Medulla oblongata (tissue), 1 donor: Measurements from ENCODE around the gene KCNA5.

Experiments used
- DNase-seq: peaks from one replicate; pipeline ENCODE4 v3.0.0-alpha.2; 2015; ENCODE audit errors: extremely low spot score

Gene KCNA5

DNA sequence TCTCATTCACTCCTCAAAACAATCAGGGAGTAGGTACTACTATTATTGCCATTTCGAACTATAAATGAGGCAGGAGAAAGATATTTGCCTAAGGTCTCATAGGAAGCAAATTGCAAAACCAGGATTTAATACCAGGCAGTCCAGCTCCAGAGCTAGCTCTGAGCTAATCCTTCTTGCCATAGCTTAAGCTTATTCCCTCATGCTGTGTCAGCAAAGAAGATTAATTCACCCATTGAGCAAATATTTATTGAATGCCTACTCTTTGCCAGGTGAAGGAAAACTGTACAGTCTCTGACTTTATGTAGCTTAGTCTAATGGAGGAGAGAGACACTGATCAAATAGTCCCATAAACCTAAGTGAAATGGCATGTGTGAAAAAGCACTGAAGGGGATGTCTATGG, 19.5 kb downstream of the KCNA5 start:
- no peak for DNase-seq

GRCh38 chr12:5064913-5065490, 21.3 kb downstream of the KCNA5 start:
- DNase-seq = no peak

- DNase-seq = no peak
Observed at GRCh38 chr12:5066251-5066650, 22.6 kb downstream of the KCNA5 start.

DNA sequence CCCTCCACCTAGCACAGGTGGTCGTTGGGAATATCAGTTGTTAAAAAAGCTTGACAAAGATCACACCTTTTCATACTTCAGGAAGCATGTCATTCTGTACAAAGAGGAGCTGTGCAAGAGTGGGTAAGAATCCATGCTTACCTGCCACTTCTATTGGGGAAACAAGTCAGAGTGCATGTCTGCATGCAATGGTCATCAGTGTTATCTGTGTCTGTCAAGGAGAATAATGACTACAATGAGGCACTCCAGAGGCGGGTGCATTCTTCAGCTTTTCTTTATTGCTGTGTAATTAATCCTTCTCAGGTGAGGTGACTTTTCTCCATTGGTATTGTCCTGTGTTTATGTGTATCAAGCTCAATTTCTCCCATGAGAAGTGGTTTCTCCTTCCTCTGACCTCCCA, 24.4 kb downstream of the KCNA5 start:
- DNase-seq = no peak

DNA sequence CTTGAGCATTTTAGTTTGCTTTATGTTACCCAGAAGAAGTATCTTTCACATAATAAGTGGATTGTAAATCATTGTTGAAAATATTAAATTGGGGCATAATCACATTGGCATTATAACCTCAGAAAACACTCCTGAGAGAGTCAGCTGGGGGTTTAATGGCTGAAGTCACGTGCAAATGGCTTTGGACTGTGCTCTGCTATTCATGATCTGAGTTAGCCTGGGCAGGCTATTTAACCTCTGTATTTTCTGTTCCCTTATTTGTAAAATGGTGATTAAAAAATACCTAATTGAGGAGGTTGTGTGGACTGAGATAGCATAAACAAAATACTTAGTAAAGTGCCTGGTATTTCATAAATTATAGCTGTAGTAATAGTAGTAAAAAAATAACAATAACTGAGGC, 24.9 kb downstream of the KCNA5 start:
- no peak for DNase-seq

- DNase-seq = no peak
Observed at GRCh38 chr12:5070090-5070489, 26.4 kb downstream of the KCNA5 start.

DNA sequence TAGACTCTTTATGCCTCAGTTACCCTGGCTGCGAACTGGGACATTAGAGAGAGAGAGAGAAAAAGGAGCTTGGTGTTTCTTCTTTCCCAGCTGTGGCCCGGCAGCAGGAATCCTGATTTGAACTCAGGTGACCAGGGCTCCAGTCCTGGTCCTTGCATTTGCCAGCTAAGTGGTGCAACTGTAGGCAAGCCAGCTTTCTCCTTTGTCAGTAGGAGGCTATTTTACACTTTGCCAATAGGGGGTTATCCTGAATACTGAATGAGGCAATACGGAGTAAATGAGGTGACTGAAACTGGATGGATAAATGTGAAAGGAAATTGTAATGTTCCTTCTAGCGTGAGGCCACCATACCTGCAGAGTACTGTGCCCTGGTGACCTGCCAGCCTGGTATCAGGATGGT, 27.8 kb downstream of the KCNA5 start:
- DNase-seq = no peak

- no peak for DNase-seq
Observed at GRCh38 chr12:5072311-5072710, 28.6 kb downstream of the KCNA5 start.

DNA sequence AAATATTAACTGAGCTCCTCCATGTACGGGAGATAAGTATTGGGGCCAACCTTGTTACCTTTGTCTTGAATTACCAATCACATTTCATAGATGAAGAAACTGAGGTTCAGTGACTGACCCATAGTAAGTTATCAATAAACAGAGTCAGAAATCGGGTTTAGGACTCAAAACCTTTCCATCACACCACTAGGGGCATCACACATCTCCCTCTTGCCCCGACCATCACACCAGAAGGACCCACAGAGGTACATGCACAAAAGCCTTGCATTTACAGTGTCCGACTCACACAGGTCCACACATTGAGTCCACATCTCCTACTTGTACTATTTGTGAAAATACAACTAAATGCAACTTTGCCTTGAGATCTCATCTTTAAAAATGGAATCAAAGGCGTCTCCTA, 29.4 kb downstream of the KCNA5 start:
- DNase-seq = no peak

- no peak for DNase-seq
Observed at GRCh38 chr12:5073853-5074252, 30.2 kb downstream of the KCNA5 start.

GRCh38 chr12:5076761-5077160, 33.1 kb downstream of the KCNA5 start:
- no peak for DNase-seq

- no peak for DNase-seq
Observed at GRCh38 chr12:5078423-5078822, 34.7 kb downstream of the KCNA5 start.

- DNase-seq = no peak
Observed at GRCh38 chr12:5081016-5081415, 37.3 kb downstream of the KCNA5 start.

- DNase-seq = peak; percentile 87
Observed at GRCh38 chr12:5083955-5084849, 40.5 kb downstream of the KCNA5 start.

DNA sequence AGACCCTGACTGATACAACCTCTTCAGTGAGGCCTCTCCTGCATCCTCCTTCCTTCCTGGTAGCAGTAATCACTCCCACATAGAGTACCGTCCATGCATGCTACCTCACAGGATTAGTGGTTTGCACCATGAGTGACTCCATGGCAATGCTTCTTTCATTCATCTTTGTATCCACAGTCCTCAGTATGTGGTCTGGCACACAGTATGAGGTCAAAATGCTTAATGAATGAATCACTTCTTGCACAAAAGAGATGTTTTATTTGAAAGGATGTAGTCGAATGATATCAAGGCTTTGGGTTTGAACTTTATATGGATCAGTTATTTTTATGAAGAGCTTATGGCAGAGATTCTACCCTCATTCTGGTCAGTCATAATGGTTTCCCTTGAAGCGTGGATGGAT, 42.2 kb downstream of the KCNA5 start:
- no peak for DNase-seq

DNA sequence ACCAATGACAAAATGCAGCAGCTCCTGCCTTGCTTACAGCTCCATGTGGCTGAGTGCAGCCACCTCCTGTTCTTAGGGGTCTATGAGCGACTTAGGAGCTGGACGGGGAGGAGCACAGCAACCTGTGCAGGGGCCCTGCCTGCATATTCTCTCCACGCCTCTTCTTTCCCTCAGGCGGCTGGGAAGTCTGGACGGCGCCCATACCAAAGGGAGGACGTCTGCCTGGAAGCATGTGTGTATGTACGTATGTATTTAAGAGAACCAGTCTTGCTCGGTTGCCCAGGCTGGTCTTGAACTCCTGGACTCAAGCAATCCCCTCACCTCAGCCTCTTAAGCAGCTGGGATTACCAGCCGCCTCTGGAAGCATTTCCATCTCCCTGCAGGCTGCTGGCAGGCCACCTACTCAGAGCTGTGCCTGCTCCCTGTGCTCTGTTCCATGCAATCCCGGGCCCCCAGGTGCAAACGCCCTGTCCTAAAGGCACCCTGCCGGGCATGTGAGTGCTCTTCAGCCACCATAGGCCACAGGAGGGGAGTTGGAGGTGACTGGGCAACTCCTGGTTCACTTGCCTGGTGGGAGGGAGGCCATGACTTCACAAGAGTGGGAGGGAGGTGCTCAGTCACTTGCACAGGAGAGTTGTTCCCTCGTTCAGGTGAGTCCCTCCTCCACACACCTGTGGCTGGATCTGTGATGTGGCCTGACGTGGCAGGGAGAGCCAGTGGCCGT, 44.3 kb downstream of the KCNA5 start:
- DNase-seq = no peak

DNA sequence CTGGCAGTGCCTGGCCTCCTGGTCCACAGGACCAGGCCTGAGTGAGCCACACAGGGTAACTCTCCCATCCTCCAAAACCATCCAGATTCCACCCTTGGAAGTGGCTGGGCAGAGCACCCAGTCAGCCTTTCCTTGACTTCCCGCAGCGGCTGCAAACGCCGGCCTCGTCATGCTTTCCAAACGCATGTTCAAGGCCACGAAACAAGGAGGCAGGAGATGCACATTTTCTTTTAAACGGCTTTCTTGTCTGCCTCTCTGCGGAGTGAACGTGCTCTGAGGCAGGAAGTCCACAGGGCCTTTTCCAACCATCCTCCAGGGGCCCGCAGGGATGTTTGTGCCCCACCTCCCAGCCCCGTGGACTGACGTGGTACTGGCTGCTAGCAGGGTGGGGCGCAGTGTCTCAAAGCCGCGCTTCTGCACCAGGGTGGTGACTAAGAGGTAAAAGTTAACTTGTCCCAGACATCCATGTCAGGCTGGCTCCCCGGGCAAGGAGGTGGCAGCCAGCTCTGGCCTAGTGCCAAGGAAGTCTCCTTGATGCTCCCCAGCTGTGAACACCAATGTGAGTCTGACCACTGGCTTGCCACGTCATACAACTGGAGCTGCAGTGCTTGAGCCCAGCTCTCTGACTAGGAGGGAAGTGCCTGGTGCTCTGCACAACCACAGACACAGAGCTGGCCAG, 45.0 kb downstream of the KCNA5 start:
- DNase-seq = no peak

GRCh38 chr12:5094551-5094950, 50.9 kb downstream of the KCNA5 start:
- DNase-seq = no peak

- DNase-seq = no peak
Observed at GRCh38 chr12:5094986-5095385, 51.3 kb downstream of the KCNA5 start.
